Measurements from ENCODE around the gene MRPS33.
"Not testable (repeated sequence)": the region's sequence is repeated elsewhere in the genome, so short reads cannot be mapped to it uniquely, and the experiment has no call there.

MRPS33 gene

GRCh38 chr7:140956997-140957396 lies 57.8 kb downstream of the MRPS33 start:
- DNase-seq; H3K36me3 Mint-ChIP-seq (ENCODE audit: insufficient read depth); H3K27ac Mint-ChIP-seq; ATAC-seq (replicated peaks); H3K9me3 Mint-ChIP-seq; H3K4me1 Mint-ChIP-seq (ENCODE audit: low read depth in 2 of 2); H3K4me3 Mint-ChIP-seq: not testable (repeated sequence)
- H3K27me3 Mint-ChIP-seq = peaks cover 7 to 17% of the 10 kb centered on the region in 2 donors
